Activated naive CD8-positive, alpha-beta T cell treated with anti-CD3 and anti-CD28 coated beads for 36 hours (primary cell): ENCODE measurements around the gene KRT83. TPM values are rescaled to one million over a fixed set of nuclear protein-coding genes. Genes with fewer than 3 reads are reported as not detected.
A peak's percentile ranks its signal among the peaks of the same experiment; 100 is the strongest.
"Not testable (repeated sequence)": the region's sequence is repeated elsewhere in the genome, so short reads cannot be mapped to it uniquely, and the experiment has no call there.

Source experiments
- DNase-seq: peaks from one replicate; pipeline ENCODE4 v3.0.0; 2021
- H3K27ac Mint-ChIP-seq: one replicate; pipeline ENCODE4 v1.8.0; 2022; ENCODE audit warnings: mild to moderate bottlenecking, moderate library complexity, mixed read lengths
- H3K27me3 Mint-ChIP-seq: one replicate; pipeline ENCODE4 v1.8.0; 2022; ENCODE audit warnings: mild to moderate bottlenecking, mixed read lengths
- H3K36me3 Mint-ChIP-seq: one replicate; pipeline ENCODE4 v1.8.0; 2021; ENCODE audit warnings: mild to moderate bottlenecking, mixed read lengths
- H3K4me1 Mint-ChIP-seq: one replicate; pipeline ENCODE4 v1.8.0; 2021; ENCODE audit warnings: mixed read lengths
- H3K4me3 Mint-ChIP-seq: one replicate; pipeline ENCODE4 v1.8.0; 2022; ENCODE audit warnings: mild to moderate bottlenecking, moderate library complexity, mixed read lengths
- H3K9me3 Mint-ChIP-seq: one replicate; pipeline ENCODE4 v1.8.0; 2022; ENCODE audit warnings: mixed read lengths
- total RNA-seq, 2 experiments: library from RNA; stranded (reverse); gene quantifications; one replicate each; pipeline ENCODE4 v1.2.3, GENCODE V29; 2021

Gene KRT83
- total RNA-seq, 2 experiments from 2014 or later, result not detected

DNA sequence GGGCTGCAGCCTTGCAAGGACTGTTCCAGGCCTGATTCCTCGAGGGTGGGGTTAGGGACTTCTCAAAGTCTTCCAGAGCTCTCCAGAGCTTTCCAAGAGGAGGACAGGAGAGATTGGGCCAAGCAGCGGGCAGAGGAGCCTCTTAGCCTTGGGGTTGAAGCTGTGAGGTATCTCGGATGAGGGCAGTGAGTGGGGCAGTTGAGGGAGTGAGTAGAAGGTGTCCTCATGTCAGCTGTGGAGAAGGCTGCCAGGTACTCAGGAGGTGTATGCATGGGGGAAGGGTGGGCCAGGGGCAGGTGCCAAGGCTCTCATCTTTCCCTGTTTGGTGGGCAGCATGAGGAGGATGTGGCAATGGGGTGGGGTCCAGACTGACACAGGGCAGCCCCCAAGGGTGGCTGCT, 7.7 kb downstream of the KRT83 start:
- H3K4me3 Mint-ChIP-seq, result no peak overlapping the region
- DNase-seq, result no peak
- H3K4me1 Mint-ChIP-seq, result peaks cover 4% of the 10 kb centered on the region
- peaks cover 37% of the 10 kb centered on the region for H3K27me3 Mint-ChIP-seq
- H3K27ac Mint-ChIP-seq, result no peak overlapping the region
- H3K36me3 Mint-ChIP-seq, result no peaks in the 10 kb centered on the region
- H3K9me3 Mint-ChIP-seq, result no peaks in the 10 kb centered on the region

DNA sequence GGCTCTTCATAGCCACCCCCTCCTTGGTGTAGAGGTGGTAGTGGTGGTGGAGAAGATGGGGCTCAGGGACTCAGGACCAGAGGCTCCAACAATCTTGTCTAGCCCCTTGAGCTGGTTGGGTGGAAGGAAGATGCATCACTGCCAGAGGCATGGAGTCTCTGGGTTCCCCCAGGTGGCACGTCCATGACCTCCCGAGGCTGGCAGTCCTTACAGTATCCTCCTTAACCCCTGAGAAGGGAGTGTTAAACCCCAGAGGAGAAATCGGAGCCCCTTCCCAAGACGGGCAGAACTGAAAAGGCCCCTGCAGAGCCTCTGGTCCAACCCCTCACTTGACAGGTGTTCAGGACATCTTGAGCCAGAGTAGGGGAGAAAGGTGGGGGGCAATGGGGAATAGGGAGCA, 9.1 kb downstream of the KRT83 start:
- Mint-ChIP-seq H3K9me3 (no peaks in the 10 kb centered on the region), H3K27ac (no peak overlapping the region), H3K4me1 (peaks cover 7% of the 10 kb centered on the region), H3K36me3 (no peaks in the 10 kb centered on the region), H3K4me3 (no peak overlapping the region), H3K27me3 (peaks cover 51% of the 10 kb centered on the region)
- no peak for DNase-seq

DNA sequence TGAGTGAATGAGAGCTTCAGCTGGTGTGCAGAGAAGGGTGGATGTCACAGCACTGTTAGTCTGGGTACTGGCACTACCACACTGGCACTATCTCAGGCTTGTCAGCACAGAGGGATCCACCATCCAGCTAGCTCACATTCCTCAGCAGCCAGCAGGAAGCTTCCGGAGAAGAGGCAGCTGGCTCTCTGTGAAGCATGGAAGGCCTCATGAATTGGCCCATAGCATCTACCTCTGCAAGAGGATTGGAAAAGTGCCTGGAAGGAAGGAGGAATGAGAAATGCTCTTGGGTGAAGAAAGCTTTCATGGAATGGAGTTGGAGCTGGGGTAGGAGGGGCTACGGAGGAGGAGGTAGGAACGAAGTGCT, 9.9 kb downstream of the KRT83 start:
- Mint-ChIP-seq H3K4me3 (no peak overlapping the region), H3K27me3 (peaks cover 57% of the 10 kb centered on the region), H3K9me3 (no peaks in the 10 kb centered on the region), H3K36me3 (no peaks in the 10 kb centered on the region), H3K27ac (no peak overlapping the region), H3K4me1 (peaks cover 7% of the 10 kb centered on the region)
- no peak for DNase-seq

DNA sequence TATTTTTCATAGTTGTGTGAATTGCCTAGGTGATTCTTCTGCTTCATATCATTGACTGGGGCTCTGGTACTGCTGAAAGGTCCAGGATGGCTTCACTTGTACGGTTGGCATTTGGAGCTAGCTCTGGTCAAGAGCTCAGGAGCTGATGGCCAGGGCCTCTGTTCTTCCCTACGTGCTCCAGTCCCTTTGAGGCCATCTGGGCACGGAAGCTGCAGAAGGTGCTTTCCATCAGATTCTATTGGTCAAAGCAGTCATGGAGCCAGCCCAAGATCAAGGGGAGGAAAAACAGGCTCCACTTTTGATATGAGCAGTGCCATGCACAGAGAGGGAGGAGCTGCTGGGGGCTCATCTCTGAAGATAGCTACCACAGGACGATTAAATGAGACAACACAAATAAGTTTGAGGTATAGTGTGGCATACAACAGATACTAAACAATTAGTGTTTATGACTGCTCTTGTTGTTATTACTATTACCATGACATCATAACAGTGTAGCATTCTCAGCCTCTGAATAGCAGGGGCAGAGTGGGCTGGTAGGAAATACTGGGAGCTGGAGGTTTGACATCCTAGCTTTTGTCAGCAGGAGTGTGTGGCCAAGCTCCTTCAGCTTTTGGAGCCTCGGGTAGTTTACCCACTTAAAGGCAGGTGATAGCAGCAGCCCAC, 10.4 kb downstream of the KRT83 start:
- no peaks in the 10 kb centered on the region for H3K9me3 Mint-ChIP-seq
- no peak overlapping the region for H3K27ac Mint-ChIP-seq
- no peaks in the 10 kb centered on the region for H3K36me3 Mint-ChIP-seq
- H3K4me1 Mint-ChIP-seq, result peaks cover 7% of the 10 kb centered on the region
- DNase-seq, result no peak
- H3K27me3 Mint-ChIP-seq, result peaks cover 57% of the 10 kb centered on the region
- no peak overlapping the region for H3K4me3 Mint-ChIP-seq

DNA sequence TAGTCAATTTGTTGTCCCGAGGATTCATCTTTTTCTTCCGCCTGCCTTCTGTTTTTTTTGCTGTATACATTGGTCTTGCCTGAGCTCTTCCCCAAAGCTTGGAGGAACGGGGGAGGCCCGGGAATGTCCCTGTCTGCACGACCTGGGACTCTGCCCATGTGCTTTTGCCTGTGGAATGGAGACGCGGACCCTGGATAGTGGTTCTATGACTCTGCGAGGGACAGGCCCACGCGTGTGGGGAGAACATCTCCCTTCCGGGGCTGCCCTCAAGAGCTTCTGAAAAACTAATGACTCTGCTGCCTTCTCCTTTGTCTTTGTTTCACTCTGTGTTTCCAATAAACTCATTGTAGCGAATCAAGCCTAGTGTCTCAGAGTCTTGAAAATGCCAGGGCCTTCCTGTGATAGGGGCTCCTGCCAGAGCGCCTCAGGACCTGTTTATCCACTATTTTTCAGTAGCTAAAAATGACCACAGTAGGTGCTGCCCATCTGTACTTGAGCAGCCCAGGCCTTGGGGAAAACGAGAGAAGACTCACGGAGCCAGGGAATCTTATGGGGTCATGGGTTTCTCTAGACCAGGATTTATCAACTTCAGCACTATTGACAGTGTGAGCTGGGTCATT, 12.3 kb downstream of the KRT83 start:
- H3K36me3 Mint-ChIP-seq, result no peaks in the 10 kb centered on the region
- H3K4me1 Mint-ChIP-seq, result peaks cover 18% of the 10 kb centered on the region
- H3K9me3 Mint-ChIP-seq, result no peaks in the 10 kb centered on the region
- H3K27me3 Mint-ChIP-seq, result peaks cover 57% of the 10 kb centered on the region
- peak overlapping the region; percentile 44 for H3K4me3 Mint-ChIP-seq
- no peak for DNase-seq
- H3K27ac Mint-ChIP-seq, result no peak overlapping the region

DNA sequence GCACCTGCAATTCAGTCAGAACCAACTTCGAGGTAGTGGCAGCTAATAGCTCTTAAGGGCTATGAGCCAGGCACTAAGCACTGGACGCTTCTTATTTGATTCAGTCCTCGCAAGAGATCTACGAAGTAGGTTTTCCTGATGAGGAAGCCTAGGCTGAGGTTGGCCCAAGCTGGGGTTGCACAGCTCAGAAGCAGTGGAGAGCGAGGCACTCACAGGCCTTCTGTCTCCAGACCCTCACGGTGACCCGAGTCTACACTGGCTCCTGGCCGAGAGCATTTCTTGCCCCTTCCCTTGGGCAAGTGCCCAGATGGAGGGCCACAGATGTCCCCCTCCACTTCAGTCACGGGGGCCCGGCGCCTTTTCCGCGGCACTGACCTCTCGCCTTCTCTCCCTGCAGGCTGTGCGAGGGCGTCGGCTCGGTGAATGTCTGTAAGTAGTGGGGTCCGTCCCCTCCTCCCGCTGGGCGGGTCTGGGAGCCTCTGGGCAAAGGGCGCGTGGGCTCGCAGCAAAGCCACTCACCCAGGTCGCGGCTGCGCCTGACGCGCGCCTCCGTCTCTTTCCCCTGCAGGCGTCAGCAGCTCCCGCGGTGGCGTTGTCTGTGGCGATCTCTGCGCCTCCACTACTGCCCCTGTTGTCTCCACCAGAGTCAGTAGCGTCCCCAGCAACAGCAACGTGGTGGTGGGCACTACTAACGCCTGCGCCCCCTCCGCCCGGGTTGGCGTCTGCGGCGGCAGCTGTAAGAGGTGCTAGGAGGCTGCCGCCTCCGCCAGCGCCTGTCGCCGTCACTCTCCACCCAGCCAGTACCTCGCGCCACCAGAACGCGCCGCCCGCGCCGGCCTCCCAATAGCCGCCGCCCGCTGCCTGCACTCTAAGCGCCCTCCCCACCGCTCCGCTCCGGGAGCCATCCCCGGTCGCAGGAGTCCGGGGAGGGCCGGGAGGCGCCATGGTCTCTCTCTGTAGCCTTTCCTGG, 13.1 kb downstream of the KRT83 start:
- DNase-seq, result peak; percentile 69
- peaks cover 57% of the 10 kb centered on the region for H3K27me3 Mint-ChIP-seq
- no peaks in the 10 kb centered on the region for H3K9me3 Mint-ChIP-seq
- peaks cover 18% of the 10 kb centered on the region for H3K4me1 Mint-ChIP-seq
- H3K36me3 Mint-ChIP-seq, result no peaks in the 10 kb centered on the region
- peak overlapping the region; percentile 44 for H3K4me3 Mint-ChIP-seq
- H3K27ac Mint-ChIP-seq, result no peak overlapping the region

DNA sequence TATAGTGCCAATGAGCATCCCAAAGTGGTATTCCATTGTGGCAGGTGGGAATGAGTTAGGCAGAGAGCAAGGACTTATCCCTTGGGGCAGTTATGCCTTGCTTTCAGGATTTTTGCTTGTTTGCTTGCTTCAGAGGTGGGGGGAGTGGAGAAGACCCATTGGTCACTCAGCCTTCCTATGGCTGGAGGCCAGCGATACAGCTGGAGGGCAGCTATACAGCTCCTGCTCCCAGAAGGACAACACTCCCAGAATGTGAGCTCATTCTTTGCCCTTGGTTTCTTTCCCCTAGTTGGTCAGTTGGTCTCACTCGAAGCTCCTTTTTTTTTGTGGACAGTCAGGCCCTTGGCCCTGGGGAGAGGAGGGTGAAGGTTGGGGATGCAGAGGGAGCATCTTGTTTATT, 14.5 kb downstream of the KRT83 start:
- no peak overlapping the region for H3K4me3 Mint-ChIP-seq
- H3K9me3 Mint-ChIP-seq, result no peaks in the 10 kb centered on the region
- peaks cover 18% of the 10 kb centered on the region for H3K4me1 Mint-ChIP-seq
- no peaks in the 10 kb centered on the region for H3K36me3 Mint-ChIP-seq
- no peak overlapping the region for H3K27ac Mint-ChIP-seq
- peaks cover 49% of the 10 kb centered on the region for H3K27me3 Mint-ChIP-seq
- DNase-seq, result no peak

DNA sequence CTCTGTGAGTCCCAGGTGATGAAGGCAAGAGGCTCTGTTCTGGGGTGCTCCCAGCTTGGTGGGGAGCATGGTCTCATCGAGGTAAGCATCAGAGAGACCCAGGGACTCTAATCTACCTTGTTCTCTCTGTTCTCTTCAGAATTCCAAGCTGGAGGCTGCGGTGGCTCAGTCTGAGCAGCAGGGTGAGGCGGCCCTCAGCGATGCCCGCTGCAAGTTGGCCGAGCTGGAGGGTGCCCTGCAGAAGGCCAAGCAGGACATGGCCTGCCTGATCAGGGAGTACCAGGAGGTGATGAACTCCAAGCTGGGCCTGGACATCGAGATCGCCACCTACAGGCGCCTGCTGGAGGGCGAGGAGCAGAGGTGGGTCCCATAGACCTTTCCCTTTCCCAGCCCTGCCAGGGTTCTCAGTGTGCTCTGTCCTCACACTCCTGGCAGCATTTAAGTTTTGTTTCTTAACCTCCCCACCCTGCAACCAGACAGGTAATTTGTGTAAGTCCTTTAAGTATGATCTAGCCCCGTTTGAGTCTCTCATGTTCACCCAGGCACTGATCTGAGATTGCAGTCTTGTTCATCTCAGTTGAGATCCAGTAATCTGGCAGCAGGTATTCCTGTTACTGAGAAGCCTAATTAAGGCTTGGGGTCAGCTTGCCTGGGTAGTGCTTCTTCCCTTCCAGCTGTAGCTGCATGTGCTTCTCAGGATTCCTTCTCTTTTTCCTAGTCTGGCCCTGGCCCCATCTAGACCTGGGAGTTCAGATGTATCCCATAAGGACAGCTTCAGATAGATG, 15.1 kb downstream of the KRT83 start:
- peaks cover 43% of the 10 kb centered on the region for H3K27me3 Mint-ChIP-seq
- no peak for DNase-seq

DNA sequence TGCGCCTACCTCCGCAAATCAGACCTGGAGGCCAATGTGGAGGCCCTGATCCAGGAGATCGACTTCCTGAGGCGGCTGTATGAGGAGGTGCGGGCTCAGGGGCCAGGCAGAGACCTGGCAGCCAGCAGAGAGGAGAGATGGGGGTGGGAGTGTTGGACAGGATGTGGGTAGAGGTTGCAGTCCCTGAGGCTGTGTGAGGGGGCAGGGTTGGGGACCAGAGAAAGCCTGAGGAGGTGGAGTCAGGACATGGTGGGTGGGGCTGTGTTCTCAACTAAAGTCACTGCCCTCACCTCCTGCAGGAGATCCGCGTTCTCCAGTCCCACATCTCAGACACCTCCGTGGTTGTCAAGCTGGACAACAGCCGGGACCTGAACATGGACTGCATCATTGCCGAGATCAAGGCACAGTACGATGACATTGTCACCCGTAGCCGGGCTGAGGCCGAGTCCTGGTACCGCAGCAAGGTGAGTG, 16.2 kb downstream of the KRT83 start:
- not testable (repeated sequence) for H3K36me3 Mint-ChIP-seq, H3K4me3 Mint-ChIP-seq, H3K27ac Mint-ChIP-seq, H3K9me3 Mint-ChIP-seq
- peak; percentile 25 for DNase-seq
- Mint-ChIP-seq H3K27me3 (peaks cover 36% of the 10 kb centered on the region), H3K4me1 (peaks cover 18% of the 10 kb centered on the region)

More for the DNA sequence above, 15.1 kb downstream of the KRT83 start:
- Mint-ChIP-seq H3K4me1 (peaks cover 18% of the 10 kb centered on the region), H3K36me3 (no peaks in the 10 kb centered on the region), H3K9me3 (no peaks in the 10 kb centered on the region), H3K4me3 (no peak overlapping the region), H3K27ac (no peak overlapping the region)

DNA sequence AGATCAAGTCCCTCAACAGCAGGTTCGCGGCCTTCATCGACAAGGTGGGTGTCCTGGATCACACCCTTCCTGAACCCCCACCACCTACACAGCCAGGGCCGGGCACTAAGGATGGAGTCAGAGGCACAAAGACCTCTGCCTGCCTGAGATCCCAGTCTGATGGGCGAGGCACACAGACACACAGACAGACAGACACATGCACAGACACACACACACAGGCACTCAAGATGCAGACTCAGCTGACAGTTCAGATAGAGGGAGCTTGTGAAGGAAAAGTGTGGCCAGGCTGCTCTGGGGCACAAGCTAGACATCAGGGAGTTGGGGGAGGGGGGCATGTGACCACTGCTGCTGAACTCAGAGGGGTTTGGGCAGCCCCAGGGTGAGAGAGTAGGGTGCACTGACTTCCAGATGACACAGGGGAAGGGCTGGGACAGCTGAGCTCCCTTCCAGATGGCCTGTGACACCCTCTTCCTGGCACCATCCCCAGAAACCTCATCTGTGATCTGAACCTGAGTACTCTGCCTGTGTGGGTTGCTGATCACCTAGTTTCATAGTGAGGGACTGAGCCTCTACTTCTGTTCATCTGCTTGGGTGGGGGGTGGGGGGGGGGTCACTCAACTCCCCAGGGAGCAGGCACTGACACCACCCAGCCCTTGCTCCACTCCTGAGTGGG, 18.8 kb downstream of the KRT83 start:
- H3K36me3 Mint-ChIP-seq, DNase-seq, H3K27ac Mint-ChIP-seq, H3K4me3 Mint-ChIP-seq, H3K9me3 Mint-ChIP-seq: not testable (repeated sequence)
- H3K27me3 Mint-ChIP-seq, result peaks cover 13% of the 10 kb centered on the region
- peaks cover 11% of the 10 kb centered on the region for H3K4me1 Mint-ChIP-seq

DNA sequence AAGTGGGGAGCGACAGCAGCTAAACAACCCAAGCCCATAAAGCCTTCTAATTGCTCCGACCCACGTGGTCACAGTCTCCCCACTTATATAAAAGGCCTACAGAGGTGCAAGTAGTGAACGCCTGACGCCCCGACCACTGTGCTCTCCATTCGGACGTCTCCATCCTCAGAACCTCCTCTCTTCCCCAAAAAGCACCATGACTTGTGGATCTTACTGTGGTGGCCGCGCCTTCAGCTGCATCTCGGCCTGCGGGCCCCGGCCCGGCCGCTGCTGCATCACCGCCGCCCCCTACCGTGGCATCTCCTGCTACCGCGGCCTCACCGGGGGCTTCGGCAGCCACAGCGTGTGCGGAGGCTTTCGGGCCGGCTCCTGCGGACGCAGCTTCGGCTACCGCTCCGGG, 19.5 kb downstream of the KRT83 start:
- not testable (repeated sequence) for H3K36me3 Mint-ChIP-seq, H3K4me3 Mint-ChIP-seq, H3K9me3 Mint-ChIP-seq, H3K27me3 Mint-ChIP-seq, DNase-seq, H3K27ac Mint-ChIP-seq
- H3K4me1 Mint-ChIP-seq, result peaks cover 11% of the 10 kb centered on the region

DNA sequence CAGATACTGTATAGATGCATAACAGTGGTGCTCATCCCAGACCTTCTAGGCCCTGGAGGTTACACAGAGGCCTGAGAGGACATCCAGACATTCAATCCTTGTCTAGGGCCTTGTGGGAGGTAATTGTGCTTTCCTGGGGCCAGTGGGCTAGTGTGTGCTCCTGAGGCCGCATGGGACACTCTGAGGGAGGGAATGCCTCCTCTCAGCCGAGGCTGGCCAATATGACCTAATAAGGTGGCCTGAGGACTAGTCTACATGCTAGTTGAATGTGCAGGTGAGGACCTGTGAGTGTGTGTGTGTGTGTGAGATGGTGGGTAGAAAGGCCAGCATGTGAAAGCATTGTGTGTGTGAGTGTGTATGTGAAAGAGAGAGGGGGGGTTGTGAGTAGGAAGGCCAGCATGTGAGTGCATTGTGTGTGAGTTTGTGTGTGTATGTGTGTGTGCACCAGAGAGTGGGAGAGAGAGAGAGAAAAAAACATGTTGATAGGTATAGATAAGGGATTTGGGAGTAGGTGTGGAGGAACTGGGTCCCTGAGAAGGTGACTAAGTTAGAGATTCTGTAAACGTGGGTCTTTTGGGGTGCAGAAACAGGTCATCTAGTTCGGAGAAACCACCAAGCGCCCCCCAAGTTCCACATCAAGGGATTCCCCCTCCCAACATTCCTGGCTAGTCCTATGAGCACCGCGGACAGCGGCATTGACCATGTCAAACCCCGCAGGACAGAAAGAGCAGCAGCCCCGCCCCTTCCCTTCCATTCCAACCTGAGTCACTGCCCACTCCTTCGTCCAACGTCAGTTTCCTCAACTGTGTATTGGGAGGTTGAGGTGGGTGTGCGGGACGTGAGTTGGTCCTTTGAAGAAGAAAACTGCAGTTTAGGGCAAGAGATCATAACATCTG, 20.2 kb downstream of the KRT83 start:
- Mint-ChIP-seq H3K4me1 (peaks cover 11% of the 10 kb centered on the region), H3K27ac (no peak overlapping the region), H3K36me3 (no peaks in the 10 kb centered on the region), H3K9me3 (no peaks in the 10 kb centered on the region), H3K4me3 (no peak overlapping the region), H3K27me3 (peaks cover 5% of the 10 kb centered on the region)
- no peak for DNase-seq

DNA sequence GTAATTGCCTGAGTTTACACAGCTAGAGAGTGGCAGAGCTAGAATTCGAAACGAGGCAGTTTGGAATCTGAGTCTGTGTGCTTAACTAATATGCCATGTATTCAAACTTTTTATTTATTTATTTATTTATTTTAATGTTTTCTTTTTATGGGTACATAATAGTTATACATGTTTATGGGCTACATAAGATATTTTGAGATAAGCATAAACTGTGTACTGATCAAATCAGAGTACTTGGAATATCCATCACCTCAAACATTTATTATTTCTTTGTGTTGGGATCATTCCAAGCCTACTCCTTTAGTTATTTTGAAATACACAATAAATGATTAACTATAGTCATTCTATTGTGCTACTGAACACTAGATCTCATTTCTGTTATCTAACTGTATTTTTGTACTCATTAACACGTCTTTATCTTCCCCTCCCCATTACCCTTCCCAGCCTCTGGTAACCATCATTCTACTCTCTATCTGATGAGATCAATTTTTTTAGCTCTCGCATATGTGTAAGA, 22.5 kb downstream of the KRT83 start:
- Mint-ChIP-seq H3K36me3 (no peaks in the 10 kb centered on the region), H3K27ac (no peak overlapping the region), H3K27me3 (peaks cover 9% of the 10 kb centered on the region), H3K4me1 (no peaks in the 10 kb centered on the region), H3K4me3 (no peak overlapping the region), H3K9me3 (no peaks in the 10 kb centered on the region)
- DNase-seq, result no peak
